HepG2 (cell line): Measurements from ENCODE around the gene PDLIM7. TPM values are rescaled to one million over a fixed set of nuclear protein-coding genes. Genes with fewer than 3 reads are reported as not detected.

Experiments used
- ATM ChIP-seq: fragments of 450-650 bp; IDR thresholded peaks from 2 replicates; pipeline ENCODE4 v1.7.1; 2017; ENCODE audit warnings: mild to moderate bottlenecking, borderline replicate concordance
- BORCS8-MEF2B ChIP-seq: sonication (generic); formaldehyde crosslinking; IDR thresholded peaks from 2 replicates; pipeline ENCODE4 v1.8.0; 2022; ENCODE audit warnings: mild to moderate bottlenecking, missing genetic modification reagents
- FOXK2 ChIP-seq: fragments of 450-650 bp; IDR thresholded peaks from 2 replicates; pipeline ENCODE4 v1.6.1; 2016
- GTF2F1 ChIP-seq: fragments of 150-350 bp; IDR thresholded peaks from 2 replicates; pipeline ENCODE4 v1.6.1; 2014; ENCODE audit warnings: low read length
- GZF1 ChIP-seq: sonication (generic); formaldehyde crosslinking; IDR thresholded peaks from 2 replicates; pipeline ENCODE4 v1.5.1; 2020; ENCODE audit warnings: mild to moderate bottlenecking, missing genetic modification reagents
- IKZF5 ChIP-seq: IDR thresholded peaks from 2 replicates; pipeline ENCODE4 v1.6.1; 2018; ENCODE audit warnings: missing genetic modification reagents, mild to moderate bottlenecking, missing compliant biosample characterization
- KAT7 ChIP-seq: IDR thresholded peaks from 2 replicates; pipeline ENCODE4 v1.6.1; 2018; ENCODE audit warnings: borderline replicate concordance, missing compliant biosample characterization
- KDM3A ChIP-seq: IDR thresholded peaks from 2 replicates; pipeline ENCODE4 v1.6.1; 2018; ENCODE audit warnings: low read depth, missing compliant biosample characterization
- RBM39 ChIP-seq: fragments of 200-400 bp; formaldehyde crosslinking; IDR thresholded peaks from one replicate; pipeline ENCODE4 v1.6.1; 2018; ENCODE audit warnings: antibody characterized with exemption, mild to moderate bottlenecking, low read depth, low read length; ENCODE audit not compliant: poor library complexity, severe bottlenecking
- SIX4 ChIP-seq: sonication (generic); formaldehyde crosslinking; IDR thresholded peaks from 2 replicates; pipeline ENCODE4 v1.4.0; 2020; ENCODE audit warnings: missing genetic modification reagents
- TARDBP ChIP-seq: sonication (generic); formaldehyde crosslinking; IDR thresholded peaks from 2 replicates; pipeline ENCODE4 v1.8.0; 2022; ENCODE audit warnings: mild to moderate bottlenecking, missing genetic modification reagents
- ZBTB2 ChIP-seq: sonication (generic); formaldehyde crosslinking; IDR thresholded peaks from 2 replicates; pipeline ENCODE4 v1.8.0; 2022; ENCODE audit warnings: low read depth, missing genetic modification reagents
- ZBTB7B ChIP-seq: sonication (generic); formaldehyde crosslinking; IDR thresholded peaks from 2 replicates; pipeline ENCODE4 v1.4.0; 2020; ENCODE audit warnings: missing genetic modification reagents
- ZFX ChIP-seq: sonication (generic); formaldehyde crosslinking; IDR thresholded peaks from 2 replicates; pipeline ENCODE4 v1.4.0; 2020; ENCODE audit warnings: mild to moderate bottlenecking, low read depth, missing genetic modification reagents, moderate library complexity
- ZNF589 ChIP-seq: sonication (generic); formaldehyde crosslinking; conservative IDR thresholded peaks from 2 replicates; pipeline ENCODE4 v1.8.0; 2022; ENCODE audit warnings: mild to moderate bottlenecking, moderate library complexity, missing genetic modification reagents
- ZNF609 ChIP-seq: sonication (generic); formaldehyde crosslinking; IDR thresholded peaks from 2 replicates; pipeline ENCODE4 v1.4.0; 2020; ENCODE audit warnings: mild to moderate bottlenecking, missing genetic modification reagents, borderline replicate concordance
- ZNF768 ChIP-seq: sonication (generic); formaldehyde crosslinking; IDR thresholded peaks from 2 replicates; pipeline ENCODE4 v1.4.0; 2020; ENCODE audit warnings: missing genetic modification reagents
- polyA plus RNA-seq, 8 experiments: library from polyadenylated mRNA; depleted of rRNA in 3 of 8; stranded (reverse) in 7 of 8; unstranded in 1 of 8; fragments of >200 nt; fragmentation: Illumina TruSeq in 4 of 8; extraction: Trizol in 4 of 8; gene quantifications; 2 replicates each; pipeline versions ENCODE4 v1.2.1 to v1.2.3, GENCODE V29; 2011 to 2016; ENCODE audit warnings: low read depth in 4 of 8, missing spikeins in 1 of 8, mixed read lengths in 1 of 8; ENCODE audit not compliant: insufficient read depth in 1 of 8
- total RNA-seq, 5 experiments: library from RNA; depleted of rRNA; stranded (reverse); fragments of >200 nt; fragmentation: Illumina TruSeq; extraction: Trizol; gene quantifications; 2 replicates each; pipeline ENCODE4 v1.2.3, GENCODE V29; 2016; ENCODE audit warnings: low read depth in 1 of 5
- TF ChIP-seq, protein P1 (sequence below): sonication (generic); formaldehyde crosslinking; IDR thresholded peaks from 2 replicates; pipeline ENCODE4 v1.4.0; 2020; ENCODE audit warnings: missing genetic modification reagents

The PDLIM7 gene
- total and polyA plus RNA-seq, 2 of the 13 experiments (the other 11 are each of a cell fraction or from before 2014, with no cell fraction given) = 21.1 to 31.3 TPM

DNA sequence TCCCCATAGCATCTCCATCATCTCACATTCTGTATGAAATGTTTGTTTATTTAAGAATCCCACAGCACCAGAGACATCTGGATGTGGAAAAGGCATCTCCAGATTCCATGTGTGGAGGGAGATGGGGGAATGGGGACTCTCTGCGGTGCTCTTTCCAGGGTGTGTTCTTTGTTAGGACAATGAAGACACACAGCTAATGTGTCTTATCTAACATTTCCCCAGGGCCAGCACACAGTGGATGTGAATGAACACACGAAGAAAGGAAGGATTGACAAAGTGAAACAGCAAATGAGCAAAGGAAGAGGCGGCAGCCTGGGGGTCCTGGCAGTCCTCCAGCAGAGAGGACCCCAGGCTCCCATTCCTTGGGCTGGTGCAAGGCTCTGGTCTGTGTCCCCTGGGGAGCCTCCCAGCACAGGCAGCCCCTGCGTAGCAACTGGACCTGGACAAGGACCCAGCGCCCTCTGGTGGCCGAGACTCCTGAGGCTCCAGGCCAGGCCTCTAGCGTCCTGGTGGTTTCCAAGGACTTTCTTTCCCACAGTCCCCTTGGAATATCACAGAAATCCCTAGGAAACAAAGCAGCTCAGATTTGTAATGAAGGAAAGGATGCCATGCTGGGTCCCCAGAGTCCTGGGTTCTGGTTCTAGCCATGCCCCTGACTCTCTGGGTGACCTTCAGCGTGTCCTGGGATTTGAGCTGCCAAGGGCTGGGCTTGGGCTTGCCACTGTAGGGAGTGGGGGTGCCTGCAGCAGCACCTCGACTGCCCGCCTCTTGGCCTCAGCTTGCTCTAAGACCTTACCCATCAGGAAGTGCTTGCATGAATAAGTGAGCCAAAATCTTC is 3.5 kb upstream of the PDLIM7 start (continued):
- 0 out of 2 replicates have a peak, but pooled peaks have one; percentile 49 for TF ChIP-seq IKZF5 (CRISPR knock-in tag)
- TF ChIP-seq KDM3A (CRISPR knock-in tag) = no peak
- 0 out of 2 replicates have a peak, but pooled peaks have one; percentile 19 for TF ChIP-seq BORCS8-MEF2B (CRISPR knock-in tag)
- peak; percentile 42; the same call in 1 of the 2 replicates for TF ChIP-seq ZBTB7B
- TF ChIP-seq KAT7 (CRISPR knock-in tag) = no peak
- TF ChIP-seq GZF1 (CRISPR knock-in tag) = no peak
- no peak for TF ChIP-seq ZBTB2 (CRISPR knock-in tag)
- TF ChIP-seq ZNF589 (CRISPR knock-in tag) = no peak
- no peak for TF ChIP-seq ZNF609
- TF ChIP-seq, protein P1, sequence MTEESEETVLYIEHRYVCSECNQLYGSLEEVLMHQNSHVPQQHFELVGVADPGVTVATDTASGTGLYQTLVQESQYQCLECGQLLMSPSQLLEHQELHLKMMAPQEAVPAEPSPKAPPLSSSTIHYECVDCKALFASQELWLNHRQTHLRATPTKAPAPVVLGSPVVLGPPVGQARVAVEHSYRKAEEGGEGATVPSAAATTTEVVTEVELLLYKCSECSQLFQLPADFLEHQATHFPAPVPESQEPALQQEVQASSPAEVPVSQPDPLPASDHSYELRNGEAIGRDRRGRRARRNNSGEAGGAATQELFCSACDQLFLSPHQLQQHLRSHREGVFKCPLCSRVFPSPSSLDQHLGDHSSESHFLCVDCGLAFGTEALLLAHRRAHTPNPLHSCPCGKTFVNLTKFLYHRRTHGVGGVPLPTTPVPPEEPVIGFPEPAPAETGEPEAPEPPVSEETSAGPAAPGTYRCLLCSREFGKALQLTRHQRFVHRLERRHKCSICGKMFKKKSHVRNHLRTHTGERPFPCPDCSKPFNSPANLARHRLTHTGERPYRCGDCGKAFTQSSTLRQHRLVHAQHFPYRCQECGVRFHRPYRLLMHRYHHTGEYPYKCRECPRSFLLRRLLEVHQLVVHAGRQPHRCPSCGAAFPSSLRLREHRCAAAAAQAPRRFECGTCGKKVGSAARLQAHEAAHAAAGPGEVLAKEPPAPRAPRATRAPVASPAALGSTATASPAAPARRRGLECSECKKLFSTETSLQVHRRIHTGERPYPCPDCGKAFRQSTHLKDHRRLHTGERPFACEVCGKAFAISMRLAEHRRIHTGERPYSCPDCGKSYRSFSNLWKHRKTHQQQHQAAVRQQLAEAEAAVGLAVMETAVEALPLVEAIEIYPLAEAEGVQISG (CRISPR knock-in tag) = peak; percentile 44; the same call in 1 of the 2 replicates
- no peak for TF ChIP-seq FOXK2
- TF ChIP-seq GTF2F1 = no peak
- TF ChIP-seq ZFX (CRISPR knock-in tag) = peak; percentile 66
- 0 out of 2 replicates have a peak, but pooled peaks have one; percentile 48 for TF ChIP-seq TARDBP (CRISPR knock-in tag)
- 0 out of 2 replicates have a peak, but pooled peaks have one; percentile 30 for TF ChIP-seq ZNF768 (CRISPR knock-in tag)
- TF ChIP-seq RBM39 = no peak
- no peak for TF ChIP-seq ATM
- TF ChIP-seq SIX4 (CRISPR knock-in tag) = no peak
